CD4-positive, alpha-beta T cell treated with Interferon alpha-2 for 1 hour (primary cell): Measurements from ENCODE around the gene PCP2.

ENCODE experiments used
- DNase-seq, 2 donors: peaks; one replicate each; pipeline ENCODE4 v3.0.0-alpha.2; 2020 to 2022

Gene PCP2

DNA sequence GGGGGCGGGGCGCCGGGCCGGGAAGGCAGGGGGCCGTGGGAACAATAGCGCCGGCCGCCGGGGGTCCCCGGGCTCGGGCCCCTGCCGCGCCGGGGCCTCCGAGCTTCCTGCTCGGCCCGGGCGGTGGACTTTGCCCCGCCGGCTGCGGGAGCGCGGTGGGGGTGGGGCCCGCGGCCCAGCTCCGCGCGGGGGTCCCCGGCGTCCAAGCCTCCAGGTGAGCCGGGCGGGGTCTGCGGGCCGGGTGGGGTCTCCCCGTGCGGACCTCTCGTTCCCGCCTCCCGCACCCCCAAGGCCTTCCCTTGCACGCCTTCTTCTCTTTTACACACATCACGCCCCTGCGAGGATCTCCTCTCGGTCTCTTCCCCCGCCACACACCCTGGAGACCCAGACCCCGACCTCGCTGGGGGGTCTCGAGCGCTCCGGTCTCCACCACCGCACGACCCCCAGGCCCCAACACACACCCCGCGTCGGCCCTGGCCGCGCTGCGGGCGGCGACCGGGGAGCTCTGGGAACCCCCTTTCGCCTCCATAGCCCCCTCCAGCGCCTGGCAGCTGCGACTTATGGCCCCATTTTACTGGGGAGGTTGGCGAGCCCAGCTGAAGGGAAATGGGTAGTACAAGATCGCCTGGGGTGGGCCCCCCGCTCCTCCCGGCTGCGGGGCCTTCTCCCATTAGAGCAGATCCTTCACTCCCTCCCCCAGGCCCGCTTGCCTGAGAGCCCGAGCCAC is 37.1 kb downstream of the PCP2 start:
- DNase-seq = no peak

DNA sequence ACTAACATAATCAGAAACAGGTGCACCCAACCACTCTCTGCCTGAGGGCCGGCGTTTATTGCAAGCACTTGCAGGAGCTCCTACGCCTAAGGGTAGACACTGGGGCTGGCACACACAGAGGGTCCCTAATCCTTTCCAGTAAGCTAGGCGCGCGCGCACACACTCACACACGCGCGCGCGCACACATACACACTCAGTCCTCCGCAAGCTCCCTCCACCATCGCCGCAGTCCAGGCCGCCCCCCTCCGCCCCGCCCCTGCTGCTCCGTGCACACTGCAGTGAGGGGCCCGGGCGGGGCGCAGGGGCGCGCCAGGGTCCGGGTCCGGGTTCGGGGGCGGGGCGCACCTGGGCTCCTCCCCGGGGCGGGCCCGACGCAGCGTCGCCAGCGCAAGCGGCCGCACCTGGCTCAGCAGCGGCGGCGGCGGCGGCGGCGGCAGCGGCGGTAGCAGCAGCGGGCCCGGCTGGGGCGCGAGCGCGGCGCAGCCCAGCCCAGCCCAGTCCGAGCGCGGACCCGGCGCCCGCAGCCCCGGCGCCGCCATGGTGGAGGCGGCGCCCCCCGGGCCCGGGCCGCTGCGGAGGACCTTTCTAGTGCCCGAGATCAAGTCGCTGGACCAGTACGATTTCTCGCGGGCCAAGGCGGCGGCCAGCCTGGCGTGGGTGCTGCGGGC is 37.9 kb downstream of the PCP2 start, which contains the start of gene CAMSAP3:
Gene CAMSAP3 (plus strand): TSS at position 398 of the 668 bp plus-strand sequence. CDS start 140 bp downstream, at position 538.
- peak; percentile 7 to 48 for DNase-seq

DNA sequence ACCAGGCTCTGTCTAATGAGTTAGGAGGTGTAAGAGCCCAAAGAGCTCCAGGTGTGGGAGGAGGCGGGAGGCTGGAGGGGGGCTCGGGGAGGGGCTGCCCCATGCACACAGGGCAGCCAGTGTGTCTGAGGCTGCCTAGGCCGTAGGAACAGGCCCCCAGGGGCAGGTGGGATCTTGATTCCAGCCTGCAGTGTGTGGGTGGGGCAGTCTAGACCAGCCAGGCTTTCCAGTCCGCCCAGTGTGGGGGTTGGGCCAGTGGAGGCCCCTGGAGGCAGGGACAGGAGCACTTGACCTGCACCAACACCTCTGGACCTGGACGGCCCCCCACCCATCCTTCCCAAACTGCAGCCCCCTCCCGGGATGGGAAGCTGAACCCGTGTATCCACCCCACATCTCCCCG is 43.3 kb downstream of the PCP2 start:
- DNase-seq = no peak

GRCh38 chr19:7589822-7590221 is 43.7 kb downstream of the PCP2 start:
- DNase-seq = no peak

- DNase-seq = no peak
Measured at GRCh38 chr19:7582446-7582845, 51.1 kb downstream of the PCP2 start.
